ENCODE results near the gene AP4E1. TPM values are rescaled to one million over a fixed set of nuclear protein-coding genes. Genes with fewer than 3 reads are reported as not detected.

Gene AP4E1
- total and polyA plus RNA-seq, 2 of the 4 experiments (the other 2 are of a cell fraction), result 3.1 to 6.8 TPM

DNA sequence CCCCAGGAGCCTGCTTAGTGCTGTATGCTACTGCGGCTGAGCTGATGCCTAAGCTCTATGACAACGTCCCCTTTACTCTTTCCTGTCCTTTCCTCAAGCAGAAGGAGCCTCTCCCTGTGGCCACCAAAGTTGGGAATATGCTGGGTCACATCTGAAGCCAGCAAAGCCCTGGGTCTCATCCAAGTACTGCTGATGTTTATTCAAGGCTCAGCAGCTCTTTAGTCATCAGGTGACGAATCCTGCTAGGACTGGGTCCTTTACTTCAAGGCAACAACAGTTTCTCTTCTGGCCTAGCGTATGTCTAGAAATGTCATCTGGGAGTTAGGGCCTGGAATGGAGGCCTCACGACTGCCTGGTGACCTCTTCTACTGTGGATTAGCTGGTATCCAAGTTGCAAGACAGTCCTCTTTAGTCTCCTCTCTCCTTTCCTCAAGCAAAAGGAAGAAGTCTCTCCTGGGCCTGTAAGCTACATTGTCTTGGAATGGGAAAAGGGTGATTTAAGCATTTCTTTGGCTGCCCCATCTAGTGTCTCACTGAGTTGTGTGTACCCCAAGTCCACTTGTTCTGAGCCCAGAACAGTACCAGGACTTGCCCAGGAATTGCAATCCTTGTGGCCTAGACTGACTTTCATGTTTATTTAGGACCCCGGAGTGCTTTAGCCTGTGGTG is 122.3 kb downstream of the AP4E1 start:
- BruUV-seq (replicated peaks), result no TSS peak
- Histone ChIP-seq H2BK5ac (ENCODE audit: low read depth, low read length, poor library complexity, severe bottlenecking) (peak overlapping the region; percentile 92), H2BK20ac (ENCODE audit: low read depth, low read length) (peak overlapping the region; percentile 72), H2AFZ (replicated peaks; ENCODE audit: low read length, poor library complexity) (peak overlapping the region; percentile 91), H4K5ac (ENCODE audit: low read depth, low read length) (peak overlapping the region; percentile 49; the same call in 1 of the 2 replicates), H2AK9ac (replicated peaks; ENCODE audit: low read depth, low read length, poor library complexity) (peak overlapping the region; percentile 70), H3K27ac (ENCODE audit: insufficient read depth, low read length) (peak overlapping the region; percentile 54), H3K36me3 (ENCODE audit: control insufficient read depth, insufficient read depth, low read length) (no peaks in the 10 kb centered on the region), H3K23ac (ENCODE audit: low read depth, low read length) (peak overlapping the region; percentile 68; the same call in 1 of the 2 replicates), H3K4me3 (ENCODE audit: insufficient read depth, low read depth, low read length) (no peak overlapping the region), H4K8ac (ENCODE audit: low read depth in 2 of 2, low read length in 2 of 2) (peak overlapping the region; percentile 44 to 82), H3K9me3 (ENCODE audit: control insufficient read depth, insufficient read depth, low read length) (no peaks in the 10 kb centered on the region), H3K14ac (replicated peaks; ENCODE audit: low read depth, low read length) (peak overlapping the region; percentile 42), H2BK120ac (ENCODE audit: low read depth, low read length) (peak overlapping the region; percentile 78), H3K9ac (ENCODE audit: low read depth, low read length) (0 out of 2 replicates have a peak overlapping the region, but pooled peaks have one; percentile 6), H3K4me2 (ENCODE audit: low read depth, low read length) (peak overlapping the region; percentile 11; the same call in 1 of the 2 replicates), H2AK5ac (ENCODE audit: low read depth, low read length) (peak overlapping the region; percentile 96), H3K18ac (ENCODE audit: low read depth, low read length) (peak overlapping the region; percentile 72), H3K56ac (ENCODE audit: extremely low read depth, insufficient read depth, low read length) (peak overlapping the region; percentile 19; the same call in 1 of the 2 replicates), H3K79me1 (ENCODE audit: low read depth in 1 of 2, low read length in 2 of 2) (no peaks in the 10 kb centered on the region), H3K9me1 (ENCODE audit: insufficient read depth, low read length) (peaks cover 12% of the 10 kb centered on the region), H3K27me3 (ENCODE audit: control insufficient read depth, insufficient read depth, low read length) (no peaks in the 10 kb centered on the region), H4K91ac (ENCODE audit: insufficient read depth, low read depth, low read length) (peak overlapping the region; percentile 82), H4K20me1 (ENCODE audit: insufficient read depth, low read length) (no peaks in the 10 kb centered on the region), H2BK15ac (ENCODE audit: low read depth, low read length) (peak overlapping the region; percentile 80; the same call in 2 of the 3 replicates), H3K4me1 (ENCODE audit: control insufficient read depth, insufficient read depth, low read length) (peaks cover 11% of the 10 kb centered on the region), H3K4ac (ENCODE audit: low read depth, low read length) (peak overlapping the region; percentile 85)
- ChIA-PET POLR2A (ENCODE audit: unreplicated experiment) (no interaction called here), CTCF (no interaction called here)
- DNase-seq (peak; percentile 92), ATAC-seq (ENCODE audit: low read depth) (peak; percentile 96)
- TF ChIP-seq BHLHE40 (IDR thresholded peaks at IDR 0.05; ENCODE audit: low read depth, low read length) (peak; percentile 49; the same call in 1 of the 2 replicates), FOS (IDR thresholded peaks at IDR 0.05; ENCODE audit: low read depth, low read length) (peak; percentile 71), NFE2L2 (IDR thresholded peaks at IDR 0.05; ENCODE audit: low read depth, low read length) (peak; percentile 56; the same call in 1 of the 2 replicates), SMC3 (IDR thresholded peaks at IDR 0.05; ENCODE audit: low read depth, low read length) (0 out of 2 replicates have a peak, but pooled peaks have one; percentile 15), MXI1 (IDR thresholded peaks at IDR 0.05; ENCODE audit: borderline replicate concordance, low read depth, low read length) (no peak), CEBPB (IDR thresholded peaks at IDR 0.05; ENCODE audit: low read depth, low read length) (0 out of 2 replicates have a peak, but pooled peaks have one; percentile 6), CHD1 (IDR thresholded peaks at IDR 0.05; ENCODE audit: low read depth, low read length) (no peak), POLR2A (IDR thresholded peaks at IDR 0.05; ENCODE audit: low read depth, low read length) (no peak), RAD21 (IDR thresholded peaks at IDR 0.05; ENCODE audit: low read length) (0 out of 2 replicates have a peak, but pooled peaks have one; percentile 6)
- TF ChIP-seq, protein P1, sequence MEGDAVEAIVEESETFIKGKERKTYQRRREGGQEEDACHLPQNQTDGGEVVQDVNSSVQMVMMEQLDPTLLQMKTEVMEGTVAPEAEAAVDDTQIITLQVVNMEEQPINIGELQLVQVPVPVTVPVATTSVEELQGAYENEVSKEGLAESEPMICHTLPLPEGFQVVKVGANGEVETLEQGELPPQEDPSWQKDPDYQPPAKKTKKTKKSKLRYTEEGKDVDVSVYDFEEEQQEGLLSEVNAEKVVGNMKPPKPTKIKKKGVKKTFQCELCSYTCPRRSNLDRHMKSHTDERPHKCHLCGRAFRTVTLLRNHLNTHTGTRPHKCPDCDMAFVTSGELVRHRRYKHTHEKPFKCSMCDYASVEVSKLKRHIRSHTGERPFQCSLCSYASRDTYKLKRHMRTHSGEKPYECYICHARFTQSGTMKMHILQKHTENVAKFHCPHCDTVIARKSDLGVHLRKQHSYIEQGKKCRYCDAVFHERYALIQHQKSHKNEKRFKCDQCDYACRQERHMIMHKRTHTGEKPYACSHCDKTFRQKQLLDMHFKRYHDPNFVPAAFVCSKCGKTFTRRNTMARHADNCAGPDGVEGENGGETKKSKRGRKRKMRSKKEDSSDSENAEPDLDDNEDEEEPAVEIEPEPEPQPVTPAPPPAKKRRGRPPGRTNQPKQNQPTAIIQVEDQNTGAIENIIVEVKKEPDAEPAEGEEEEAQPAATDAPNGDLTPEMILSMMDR (conservative IDR thresholded peaks at IDR 0.05; ENCODE audit: low read depth, low read length), result no peak
- TF ChIP-seq, protein P2, sequence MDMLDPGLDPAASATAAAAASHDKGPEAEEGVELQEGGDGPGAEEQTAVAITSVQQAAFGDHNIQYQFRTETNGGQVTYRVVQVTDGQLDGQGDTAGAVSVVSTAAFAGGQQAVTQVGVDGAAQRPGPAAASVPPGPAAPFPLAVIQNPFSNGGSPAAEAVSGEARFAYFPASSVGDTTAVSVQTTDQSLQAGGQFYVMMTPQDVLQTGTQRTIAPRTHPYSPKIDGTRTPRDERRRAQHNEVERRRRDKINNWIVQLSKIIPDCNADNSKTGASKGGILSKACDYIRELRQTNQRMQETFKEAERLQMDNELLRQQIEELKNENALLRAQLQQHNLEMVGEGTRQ (IDR thresholded peaks at IDR 0.05; ENCODE audit: low read depth, low read length), result peak; percentile 43
- dilution Hi-C loops (cut with HindIII; ENCODE audit: low sequenced_read_pairs, unreplicated experiment) (no loop called here), in situ Hi-C loops (cut with MboI; ENCODE audit: low sequenced_read_pairs) (no loop called here), intact Hi-C loops (cut with micrococcal nuclease) (no loop called here)
- no CpG with 5 or more reads among the region's 6 CpGs for WGBS, 2 experiments (ENCODE audit: extremely low coverage in 2 of 2, insufficient read length in 1 of 2)

Data from IMR-90 (cell line).